NT2/D1 (cell line): Measurements from ENCODE around the gene HAUS1.
"Not testable (repeated sequence)": the region's sequence is repeated elsewhere in the genome, so short reads cannot be mapped to it uniquely, and the experiment has no call there.

Experiments used
- DNase-seq: peaks from one replicate; pipeline ENCODE4 v3.0.0-alpha.2; 2011; ENCODE audit warnings: low read depth, low spot score
- H3K27me3 ChIP-seq: 2 replicates; pipeline ENCODE4 v1.6.0; 2011; ENCODE audit warnings: mild to moderate bottlenecking; ENCODE audit not compliant: insufficient read length, insufficient read depth
- H3K36me3 ChIP-seq: 2 replicates; pipeline ENCODE4 v1.6.1; 2011; ENCODE audit warnings: mild to moderate bottlenecking, low read length, mixed read lengths; ENCODE audit not compliant: insufficient read depth, insufficient read length
- H3K4me1 ChIP-seq: 2 replicates; pipeline ENCODE4 v1.5.1; 2011; ENCODE audit not compliant: insufficient read depth, insufficient read length
- H3K4me3 ChIP-seq: 2 replicates; pipeline ENCODE4 v1.5.1; 2011; ENCODE audit warnings: low read depth; ENCODE audit not compliant: insufficient read length
- H3K9ac ChIP-seq: 2 replicates; pipeline ENCODE4 v1.6.0; 2011; ENCODE audit warnings: low read depth; ENCODE audit not compliant: insufficient read length
- H3K9me3 ChIP-seq: 2 replicates; pipeline ENCODE4 v1.5.1; 2011; ENCODE audit warnings: mild to moderate bottlenecking, low read length; ENCODE audit not compliant: insufficient read depth
- SUZ12 ChIP-seq: IDR thresholded peaks from 2 replicates; pipeline ENCODE4 v1.6.1; 2011; ENCODE audit not compliant: insufficient read length, insufficient read depth; ENCODE audit errors: extremely low read depth
- YY1 ChIP-seq: IDR thresholded peaks from 2 replicates; pipeline ENCODE4 v1.6.1; 2011; ENCODE audit not compliant: insufficient read length, insufficient read depth
- ZNF274 ChIP-seq: IDR thresholded peaks from 2 replicates; pipeline ENCODE4 v1.6.1; 2011; ENCODE audit warnings: mild to moderate bottlenecking, low read depth, low read length

The HAUS1 gene

GRCh38 chr18:46161703-46162396, 57.7 kb downstream of the HAUS1 start:
- no peaks in the 10 kb centered on the region for H3K36me3 ChIP-seq
- H3K9ac ChIP-seq = no peak overlapping the region
- H3K9me3 ChIP-seq = no peaks in the 10 kb centered on the region
- H3K4me1 ChIP-seq = peaks cover 4% of the 10 kb centered on the region
- DNase-seq = no peak
- H3K4me3 ChIP-seq = no peak overlapping the region
- no peak for TF ChIP-seq YY1
- no peak for TF ChIP-seq ZNF274
- no peak for TF ChIP-seq SUZ12
- no peaks in the 10 kb centered on the region for H3K27me3 ChIP-seq

GRCh38 chr18:46163091-46163490, 58.9 kb downstream of the HAUS1 start:
- no peak overlapping the region for H3K9ac ChIP-seq
- DNase-seq = no peak
- no peaks in the 10 kb centered on the region for H3K36me3 ChIP-seq
- peaks cover 2% of the 10 kb centered on the region for H3K4me1 ChIP-seq
- TF ChIP-seq SUZ12 (no peak), ZNF274 (no peak), YY1 (no peak)
- no peaks in the 10 kb centered on the region for H3K9me3 ChIP-seq
- no peak overlapping the region for H3K4me3 ChIP-seq
- H3K27me3 ChIP-seq = no peaks in the 10 kb centered on the region

GRCh38 chr18:46163941-46164499, 59.8 kb downstream of the HAUS1 start:
- Histone ChIP-seq H3K9ac (no peak overlapping the region), H3K4me3 (no peak overlapping the region), H3K4me1 (no peaks in the 10 kb centered on the region), H3K27me3 (no peaks in the 10 kb centered on the region), H3K36me3 (no peaks in the 10 kb centered on the region), H3K9me3 (no peaks in the 10 kb centered on the region)
- no peak for DNase-seq
- TF ChIP-seq YY1 = no peak
- TF ChIP-seq SUZ12 = no peak
- no peak for TF ChIP-seq ZNF274

- not testable (repeated sequence) for H3K9ac ChIP-seq, H3K27me3 ChIP-seq, H3K36me3 ChIP-seq, H3K9me3 ChIP-seq, H3K4me3 ChIP-seq, H3K4me1 ChIP-seq, DNase-seq
These were observed 60.3 kb downstream of the HAUS1 start for GRCh38 chr18:46164502-46164901.

GRCh38 chr18:46164920-46165319, 60.7 kb downstream of the HAUS1 start:
- Histone ChIP-seq H3K4me3 (no peak overlapping the region), H3K27me3 (no peaks in the 10 kb centered on the region), H3K4me1 (peaks cover 5% of the 10 kb centered on the region), H3K9me3 (no peaks in the 10 kb centered on the region), H3K36me3 (no peaks in the 10 kb centered on the region), H3K9ac (no peak overlapping the region)
- TF ChIP-seq ZNF274 (no peak), YY1 (no peak), SUZ12 (no peak)
- DNase-seq = no peak

- no peak overlapping the region for H3K9ac ChIP-seq
- no peak for DNase-seq
- peaks cover 5% of the 10 kb centered on the region for H3K4me1 ChIP-seq
- H3K4me3 ChIP-seq = no peak overlapping the region
- H3K9me3 ChIP-seq = no peaks in the 10 kb centered on the region
- no peaks in the 10 kb centered on the region for H3K27me3 ChIP-seq
- no peaks in the 10 kb centered on the region for H3K36me3 ChIP-seq
- TF ChIP-seq SUZ12 (no peak), ZNF274 (no peak), YY1 (no peak)
These were observed 62.2 kb downstream of the HAUS1 start for GRCh38 chr18:46166261-46166970.

DNA sequence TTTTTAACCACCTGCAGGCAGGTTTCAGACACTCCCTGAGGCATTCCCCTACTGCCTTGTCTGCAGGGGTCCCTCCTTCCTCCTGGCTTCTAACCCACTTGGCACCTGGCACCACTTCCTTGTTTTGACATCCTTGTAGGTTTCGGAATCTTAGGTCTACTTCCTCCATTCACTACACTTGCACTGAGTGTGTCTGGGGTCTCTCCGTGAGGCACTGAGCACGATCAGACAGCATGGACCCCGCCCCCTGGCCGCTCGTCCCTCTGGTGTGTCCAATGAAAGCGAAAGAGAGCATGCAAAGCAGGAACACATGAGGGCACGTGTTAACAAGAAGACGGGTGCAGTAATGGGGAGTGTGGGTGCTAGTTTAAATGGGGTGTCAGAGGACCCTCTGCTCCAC, 63.8 kb downstream of the HAUS1 start:
- H3K4me3 ChIP-seq = no peak overlapping the region
- H3K9ac ChIP-seq = no peak overlapping the region
- peaks cover 5% of the 10 kb centered on the region for H3K4me1 ChIP-seq
- no peak for TF ChIP-seq SUZ12
- no peak for TF ChIP-seq YY1
- TF ChIP-seq ZNF274 = no peak
- no peak for DNase-seq
- no peaks in the 10 kb centered on the region for H3K9me3 ChIP-seq
- no peaks in the 10 kb centered on the region for H3K27me3 ChIP-seq
- H3K36me3 ChIP-seq = no peaks in the 10 kb centered on the region

DNA sequence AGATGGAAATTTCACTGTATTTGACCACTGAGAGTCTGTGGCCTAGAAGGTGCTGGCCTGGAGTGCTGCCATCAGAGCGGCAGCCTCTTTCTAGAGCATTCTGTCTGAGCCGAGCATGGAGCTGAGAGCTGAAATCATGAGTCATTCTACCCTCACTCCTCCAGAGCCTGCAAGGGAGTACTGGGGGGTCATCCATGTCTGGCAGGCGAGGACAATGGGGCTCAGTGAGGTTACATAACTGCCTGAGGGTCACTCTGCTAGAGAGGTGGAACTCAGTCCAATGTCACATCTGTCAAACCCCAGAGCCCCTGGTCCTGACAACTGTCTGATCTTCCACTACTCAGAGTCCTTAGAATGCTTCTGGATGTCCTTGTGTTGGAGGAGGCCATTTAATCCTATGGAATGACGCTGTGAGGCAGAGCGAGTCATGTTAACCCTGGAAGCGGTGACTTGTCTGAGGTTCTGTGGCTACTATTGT, 65.3 kb downstream of the HAUS1 start:
- Histone ChIP-seq H3K27me3 (no peaks in the 10 kb centered on the region), H3K36me3 (no peaks in the 10 kb centered on the region), H3K4me1 (peaks cover 5% of the 10 kb centered on the region), H3K4me3 (no peak overlapping the region), H3K9me3 (no peaks in the 10 kb centered on the region), H3K9ac (no peak overlapping the region)
- DNase-seq = no peak
- no peak for TF ChIP-seq ZNF274
- TF ChIP-seq SUZ12 = no peak
- TF ChIP-seq YY1 = no peak
